ENCODE results near the gene ZNF536.

DNA sequence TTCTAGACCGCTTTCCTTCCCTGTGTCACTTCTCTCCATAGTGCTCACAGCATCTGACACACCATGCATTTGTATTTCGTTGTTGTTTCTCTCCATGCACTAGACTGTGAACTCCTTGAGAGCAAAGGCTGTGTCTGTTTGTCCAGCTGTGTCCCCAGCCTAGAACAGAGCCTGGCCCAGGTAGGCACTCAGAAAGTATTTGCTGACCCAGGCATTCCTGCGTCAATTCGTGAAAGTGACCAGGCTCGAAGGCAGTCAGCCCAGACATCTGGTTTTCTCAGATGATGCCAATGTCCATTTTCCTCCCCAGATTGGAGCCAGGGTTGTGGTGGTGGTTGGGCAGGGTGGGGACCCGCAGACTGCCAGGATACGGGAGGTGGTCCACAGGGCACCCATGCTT is 164.8 kb downstream of the ZNF536 start:
- TF ChIP-seq POLR2A (IDR thresholded peaks at IDR 0.05; ENCODE audit: low read depth, low read length) (no peak), POLR2AphosphoS5 (IDR thresholded peaks at IDR 0.05; ENCODE audit: insufficient read depth, low read depth, low read length) (no peak)
- TF ChIP-seq, protein P1, sequence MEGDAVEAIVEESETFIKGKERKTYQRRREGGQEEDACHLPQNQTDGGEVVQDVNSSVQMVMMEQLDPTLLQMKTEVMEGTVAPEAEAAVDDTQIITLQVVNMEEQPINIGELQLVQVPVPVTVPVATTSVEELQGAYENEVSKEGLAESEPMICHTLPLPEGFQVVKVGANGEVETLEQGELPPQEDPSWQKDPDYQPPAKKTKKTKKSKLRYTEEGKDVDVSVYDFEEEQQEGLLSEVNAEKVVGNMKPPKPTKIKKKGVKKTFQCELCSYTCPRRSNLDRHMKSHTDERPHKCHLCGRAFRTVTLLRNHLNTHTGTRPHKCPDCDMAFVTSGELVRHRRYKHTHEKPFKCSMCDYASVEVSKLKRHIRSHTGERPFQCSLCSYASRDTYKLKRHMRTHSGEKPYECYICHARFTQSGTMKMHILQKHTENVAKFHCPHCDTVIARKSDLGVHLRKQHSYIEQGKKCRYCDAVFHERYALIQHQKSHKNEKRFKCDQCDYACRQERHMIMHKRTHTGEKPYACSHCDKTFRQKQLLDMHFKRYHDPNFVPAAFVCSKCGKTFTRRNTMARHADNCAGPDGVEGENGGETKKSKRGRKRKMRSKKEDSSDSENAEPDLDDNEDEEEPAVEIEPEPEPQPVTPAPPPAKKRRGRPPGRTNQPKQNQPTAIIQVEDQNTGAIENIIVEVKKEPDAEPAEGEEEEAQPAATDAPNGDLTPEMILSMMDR (IDR thresholded peaks at IDR 0.05; ENCODE audit: extremely low read depth in 1 of 2, insufficient read depth in 1 of 2, low read depth in 1 of 2, low read length in 2 of 2), result no peak
- TF ChIP-seq, protein P2, sequence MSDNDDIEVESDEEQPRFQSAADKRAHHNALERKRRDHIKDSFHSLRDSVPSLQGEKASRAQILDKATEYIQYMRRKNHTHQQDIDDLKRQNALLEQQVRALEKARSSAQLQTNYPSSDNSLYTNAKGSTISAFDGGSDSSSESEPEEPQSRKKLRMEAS (IDR thresholded peaks at IDR 0.05; ENCODE audit: insufficient read depth, insufficient read length), result no peak
